HepG2 (cell line): ENCODE data around the gene IWS1. TPM values are rescaled to one million over a fixed set of nuclear protein-coding genes. Genes with fewer than 3 reads are reported as not detected.

Source experiments
- ATF1 ChIP-seq: IDR thresholded peaks from 2 replicates; pipeline ENCODE4 v1.6.1; 2016; ENCODE audit warnings: mild to moderate bottlenecking, control low read depth
- CEBPZ ChIP-seq: IDR thresholded peaks from 2 replicates; pipeline ENCODE4 v1.6.1; 2012; ENCODE audit warnings: low read length, improper control_type of control experiment
- E2F2 ChIP-seq: sonication (generic); formaldehyde crosslinking; IDR thresholded peaks from 2 replicates; pipeline ENCODE4 v1.4.0; 2020; ENCODE audit warnings: missing genetic modification reagents, borderline replicate concordance
- ERF ChIP-seq: IDR thresholded peaks from 2 replicates; pipeline ENCODE4 v1.6.1; 2018; ENCODE audit warnings: missing biosample characterization, missing genetic modification reagents
- GATAD2A ChIP-seq: IDR thresholded peaks from 2 replicates; pipeline ENCODE4 v1.6.1; 2016
- HMG20B ChIP-seq: conservative IDR thresholded peaks from 2 replicates; pipeline ENCODE4 v1.6.1; 2016; ENCODE audit warnings: missing genetic modification reagents, missing compliant biosample characterization
- KLF11 ChIP-seq: IDR thresholded peaks from 2 replicates; pipeline ENCODE4 v1.6.1; 2016; ENCODE audit warnings: missing compliant biosample characterization
- MAF1 ChIP-seq: sonication (generic); formaldehyde crosslinking; IDR thresholded peaks from 2 replicates; pipeline ENCODE4 v1.5.0; 2020; ENCODE audit warnings: missing genetic modification reagents, borderline replicate concordance
- MTERF4 ChIP-seq: sonication (generic); formaldehyde crosslinking; IDR thresholded peaks from 2 replicates; pipeline ENCODE4 v1.8.0; 2023; ENCODE audit warnings: mild to moderate bottlenecking, missing genetic modification reagents
- REL ChIP-seq: sonication (generic); formaldehyde crosslinking; conservative IDR thresholded peaks from 2 replicates; pipeline ENCODE4 v1.8.0; 2022; ENCODE audit warnings: mild to moderate bottlenecking, missing genetic modification reagents, moderate library complexity
- RFX5 ChIP-seq: IDR thresholded peaks from 2 replicates; pipeline ENCODE4 v1.6.1; 2011; ENCODE audit warnings: low read depth, low read length, improper control_type of control experiment
- SKIL ChIP-seq: sonication (generic); formaldehyde crosslinking; IDR thresholded peaks from 2 replicates; pipeline ENCODE4 v1.8.0; 2022; ENCODE audit warnings: missing genetic modification reagents, mild to moderate bottlenecking, moderate library complexity, borderline replicate concordance
- SOX6 ChIP-seq, 2 experiments: fragments of 450-650 bp in 1 of 2; sonication (generic) in 1 of 2; formaldehyde crosslinking in 1 of 2; IDR thresholded peaks; 2 replicates each; pipeline versions ENCODE4 v1.4.0 to v1.6.1; 2017 to 2020; ENCODE audit warnings: antibody characterized with exemption in 1 of 2, mild to moderate bottlenecking in 1 of 2, missing genetic modification reagents in 1 of 2
- ZFP90 ChIP-seq: sonication (generic); formaldehyde crosslinking; IDR thresholded peaks from 2 replicates; pipeline ENCODE4 v1.8.0; 2022; ENCODE audit warnings: missing genetic modification reagents, mild to moderate bottlenecking, inconsistent platforms, borderline replicate concordance
- ZMAT3 ChIP-seq: sonication (generic); formaldehyde crosslinking; conservative IDR thresholded peaks from 2 replicates; pipeline ENCODE4 v1.7.0; 2021; ENCODE audit warnings: missing genetic modification reagents
- ZNF263 ChIP-seq: sonication (generic); formaldehyde crosslinking; IDR thresholded peaks from 2 replicates; pipeline ENCODE4 v1.4.0; 2020; ENCODE audit warnings: missing genetic modification reagents
- ZNF576 ChIP-seq: sonication (generic); formaldehyde crosslinking; IDR thresholded peaks from 2 replicates; pipeline ENCODE4 v1.4.0; 2020; ENCODE audit warnings: mild to moderate bottlenecking, missing genetic modification reagents
- ZNF616 ChIP-seq: sonication (generic); formaldehyde crosslinking; IDR thresholded peaks from 2 replicates; pipeline ENCODE4 v1.5.0; 2020; ENCODE audit warnings: low read depth, mild to moderate bottlenecking, missing genetic modification reagents
- ZNF629 ChIP-seq: sonication (generic); formaldehyde crosslinking; conservative IDR thresholded peaks from 2 replicates; pipeline ENCODE4 v1.5.0; 2020; ENCODE audit warnings: missing genetic modification reagents
- ZSCAN30 ChIP-seq: sonication (generic); formaldehyde crosslinking; IDR thresholded peaks from 2 replicates; pipeline ENCODE4 v1.5.0; 2020; ENCODE audit warnings: mild to moderate bottlenecking, missing genetic modification reagents
- polyA plus RNA-seq, 8 experiments: library from polyadenylated mRNA; depleted of rRNA in 3 of 8; stranded (reverse) in 7 of 8; unstranded in 1 of 8; fragments of >200 nt; fragmentation: Illumina TruSeq in 4 of 8; extraction: Trizol in 4 of 8; gene quantifications; 2 replicates each; pipeline versions ENCODE4 v1.2.1 to v1.2.3, GENCODE V29; 2011 to 2016; ENCODE audit warnings: low read depth in 4 of 8, missing spikeins in 1 of 8, mixed read lengths in 1 of 8; ENCODE audit not compliant: insufficient read depth in 1 of 8
- total RNA-seq, 5 experiments: library from RNA; depleted of rRNA; stranded (reverse); fragments of >200 nt; fragmentation: Illumina TruSeq; extraction: Trizol; gene quantifications; 2 replicates each; pipeline ENCODE4 v1.2.3, GENCODE V29; 2016; ENCODE audit warnings: low read depth in 1 of 5

IWS1 gene
- total and polyA plus RNA-seq, 2 of the 13 experiments (the other 11 are each of a cell fraction or from before 2014, with no cell fraction given), result 28.9 to 62.3 TPM

GRCh38 chr2:127560201-127560930, 34.1 kb upstream of the IWS1 start (continued):
- TF ChIP-seq CEBPZ (no peak), ZNF629 (no peak), ZSCAN30 (CRISPR knock-in tag) (no peak), SKIL (CRISPR knock-in tag) (no peak), REL (CRISPR knock-in tag) (no peak), SOX6 (IDR thresholded peaks at IDR 0.05) (no peak), SOX6 (CRISPR knock-in tag; IDR thresholded peaks at IDR 0.05) (no peak), KLF11 (no peak), RFX5 (peak; percentile 93), ZNF576 (no peak), MAF1 (CRISPR knock-in tag) (no peak), ZNF616 (CRISPR knock-in tag) (no peak), ZFP90 (CRISPR knock-in tag) (no peak), ERF (CRISPR knock-in tag) (no peak), E2F2 (CRISPR knock-in tag) (no peak), MTERF4 (CRISPR knock-in tag) (no peak), ZNF263 (CRISPR knock-in tag) (peak; percentile 69; the same call in 1 of the 2 replicates), HMG20B (CRISPR knock-in tag) (no peak), ATF1 (no peak), ZMAT3 (CRISPR knock-in tag) (no peak), GATAD2A (CRISPR knock-in tag) (0 out of 2 replicates have a peak, but pooled peaks have one; percentile 7)
